Measurements from ENCODE around the gene NPFFR2. TPM values are rescaled to one million over a fixed set of nuclear protein-coding genes. Genes with fewer than 3 reads are reported as not detected.
"Not testable (repeated sequence)": the region's sequence is repeated elsewhere in the genome, so short reads cannot be mapped to it uniquely, and the experiment has no call there.

The NPFFR2 gene
- total RNA-seq, 1 donor from 2014 or later = 0.64 TPM

- Mint-ChIP-seq H3K27me3 (ENCODE audit: low read depth, unreplicated experiment) (no peaks in the 10 kb centered on the region), H3K4me1 (ENCODE audit: low read depth, unreplicated experiment) (no peaks in the 10 kb centered on the region), H3K27ac (ENCODE audit: unreplicated experiment) (no peak overlapping the region), H3K4me3 (ENCODE audit: unreplicated experiment) (no peak overlapping the region), H3K9me3 (ENCODE audit: unreplicated experiment) (peaks cover 8% of the 10 kb centered on the region), H3K36me3 (ENCODE audit: low read depth, unreplicated experiment) (no peaks in the 10 kb centered on the region)
- no peaks in the 10 kb centered on the region for H3K36me3 ChIP-seq (ENCODE audit: insufficient read depth, low read length)
- H3K27ac ChIP-seq (ENCODE audit: low read depth, low read length) = no peak overlapping the region
- no peak overlapping the region for H3K9ac ChIP-seq (ENCODE audit: low read length)
- H4K20me1 ChIP-seq (ENCODE audit: insufficient read depth, low read length) = no peaks in the 10 kb centered on the region
- H3K79me2 ChIP-seq (ENCODE audit: insufficient read depth, low read length) = no peaks in the 10 kb centered on the region
- no peaks in the 10 kb centered on the region for H3K4me1 ChIP-seq (ENCODE audit: insufficient read depth, low read length)
- FAIRE-seq (no peak), DNase-seq (ENCODE audit: low read depth) (no peak)
- no peaks in the 10 kb centered on the region for H3K9me3 ChIP-seq (ENCODE audit: insufficient read depth, low read depth, low read length)
- no peaks in the 10 kb centered on the region for H3K27me3 ChIP-seq (ENCODE audit: insufficient read depth, low read length)
- no peak for TF ChIP-seq EZH2 (IDR thresholded peaks at IDR 0.05; ENCODE audit: insufficient read depth, low read length)
- no peak for TF ChIP-seq CTCF (IDR thresholded peaks at IDR 0.05; ENCODE audit: insufficient read depth, low read depth, low read length)
- no peak overlapping the region for H3K4me3 ChIP-seq (ENCODE audit: insufficient read depth, low read depth, low read length)
- H3K4me2 ChIP-seq (ENCODE audit: low read length) = no peak overlapping the region
- no peak overlapping the region for H2AFZ ChIP-seq (ENCODE audit: low read depth, low read length)
Measured at GRCh38 chr4:72144241-72144640, 112.4 kb downstream of the NPFFR2 start.

GRCh38 chr4:72152731-72153130 is 120.9 kb downstream of the NPFFR2 start:
- H3K79me2 ChIP-seq (ENCODE audit: insufficient read depth, low read length) = no peaks in the 10 kb centered on the region
- Mint-ChIP-seq H3K36me3 (ENCODE audit: low read depth, unreplicated experiment) (no peaks in the 10 kb centered on the region), H3K27me3 (ENCODE audit: low read depth, unreplicated experiment) (peaks cover 2% of the 10 kb centered on the region), H3K4me1 (ENCODE audit: low read depth, unreplicated experiment) (no peaks in the 10 kb centered on the region), H3K27ac (ENCODE audit: unreplicated experiment) (no peak overlapping the region), H3K9me3 (ENCODE audit: unreplicated experiment) (peaks cover 6% of the 10 kb centered on the region), H3K4me3 (ENCODE audit: unreplicated experiment) (no peak overlapping the region)
- peaks cover 5% of the 10 kb centered on the region for H3K9me3 ChIP-seq (ENCODE audit: insufficient read depth, low read depth, low read length)
- no peaks in the 10 kb centered on the region for H3K36me3 ChIP-seq (ENCODE audit: insufficient read depth, low read length)
- no peak overlapping the region for H3K27ac ChIP-seq (ENCODE audit: low read depth, low read length)
- no peaks in the 10 kb centered on the region for H4K20me1 ChIP-seq (ENCODE audit: insufficient read depth, low read length)
- H3K27me3 ChIP-seq (ENCODE audit: insufficient read depth, low read length) = no peaks in the 10 kb centered on the region
- no peak for DNase-seq (ENCODE audit: low read depth)
- no peaks in the 10 kb centered on the region for H3K4me1 ChIP-seq (ENCODE audit: insufficient read depth, low read length)
- no peak overlapping the region for H2AFZ ChIP-seq (ENCODE audit: low read depth, low read length)
- FAIRE-seq = no peak
- no peak overlapping the region for H3K4me2 ChIP-seq (ENCODE audit: low read length)
- H3K9ac ChIP-seq (ENCODE audit: low read length) = no peak overlapping the region
- no peak for TF ChIP-seq CTCF (IDR thresholded peaks at IDR 0.05; ENCODE audit: insufficient read depth, low read depth, low read length)
- TF ChIP-seq EZH2 (IDR thresholded peaks at IDR 0.05; ENCODE audit: insufficient read depth, low read length) = no peak
- H3K4me3 ChIP-seq (ENCODE audit: insufficient read depth, low read depth, low read length) = no peak overlapping the region

GRCh38 chr4:72153634-72154033 is 121.8 kb downstream of the NPFFR2 start:
- H3K79me2 ChIP-seq (ENCODE audit: insufficient read depth, low read length); DNase-seq (ENCODE audit: low read depth); H3K27me3 ChIP-seq (ENCODE audit: insufficient read depth, low read length); H3K4me3 ChIP-seq (ENCODE audit: insufficient read depth, low read depth, low read length); H2AFZ ChIP-seq (ENCODE audit: low read depth, low read length); H3K4me2 ChIP-seq (ENCODE audit: low read length); H3K36me3 ChIP-seq (ENCODE audit: insufficient read depth, low read length); H3K9me3 Mint-ChIP-seq (ENCODE audit: unreplicated experiment); H4K20me1 ChIP-seq (ENCODE audit: insufficient read depth, low read length); H3K27ac Mint-ChIP-seq (ENCODE audit: unreplicated experiment); FAIRE-seq; H3K4me1 Mint-ChIP-seq (ENCODE audit: low read depth, unreplicated experiment); H3K27me3 Mint-ChIP-seq (ENCODE audit: low read depth, unreplicated experiment); H3K27ac ChIP-seq (ENCODE audit: low read depth, low read length); H3K36me3 Mint-ChIP-seq (ENCODE audit: low read depth, unreplicated experiment); H3K9ac ChIP-seq (ENCODE audit: low read length); H3K4me3 Mint-ChIP-seq (ENCODE audit: unreplicated experiment); H3K4me1 ChIP-seq (ENCODE audit: insufficient read depth, low read length); H3K9me3 ChIP-seq (ENCODE audit: insufficient read depth, low read depth, low read length): not testable (repeated sequence)

GRCh38 chr4:72169285-72169684 is 137.5 kb downstream of the NPFFR2 start:
- H3K4me3 Mint-ChIP-seq (ENCODE audit: unreplicated experiment); H3K27me3 ChIP-seq (ENCODE audit: insufficient read depth, low read length); H4K20me1 ChIP-seq (ENCODE audit: insufficient read depth, low read length); H3K36me3 ChIP-seq (ENCODE audit: insufficient read depth, low read length); H3K27ac Mint-ChIP-seq (ENCODE audit: unreplicated experiment); H2AFZ ChIP-seq (ENCODE audit: low read depth, low read length); H3K79me2 ChIP-seq (ENCODE audit: insufficient read depth, low read length); H3K9me3 ChIP-seq (ENCODE audit: insufficient read depth, low read depth, low read length); H3K4me3 ChIP-seq (ENCODE audit: insufficient read depth, low read depth, low read length); H3K4me1 ChIP-seq (ENCODE audit: insufficient read depth, low read length); H3K9ac ChIP-seq (ENCODE audit: low read length); H3K4me2 ChIP-seq (ENCODE audit: low read length); H3K27me3 Mint-ChIP-seq (ENCODE audit: low read depth, unreplicated experiment); H3K27ac ChIP-seq (ENCODE audit: low read depth, low read length); H3K36me3 Mint-ChIP-seq (ENCODE audit: low read depth, unreplicated experiment); H3K4me1 Mint-ChIP-seq (ENCODE audit: low read depth, unreplicated experiment); DNase-seq (ENCODE audit: low read depth); FAIRE-seq: not testable (repeated sequence)
- H3K9me3 Mint-ChIP-seq (ENCODE audit: unreplicated experiment) = peaks cover 22% of the 10 kb centered on the region
